ENCODE data around the gene SEZ6. TPM values are rescaled to one million over a fixed set of nuclear protein-coding genes. Genes with fewer than 3 reads are reported as not detected.

The SEZ6 gene
- total RNA-seq, 2 donors from 2014 or later, result not detected

GRCh38 chr17:29042026-29042678, 36.3 kb upstream of the SEZ6 start:
- TF ChIP-seq CTCF (IDR thresholded peaks at IDR 0.05) (no peak), POLR2A (IDR thresholded peaks at IDR 0.05) (no peak)
- Histone ChIP-seq H3K36me3 (replicated peaks in 1 of 2; ENCODE audit: insufficient read depth in 1 of 2, low read depth in 2 of 2) (no peaks in the 10 kb centered on the region), H3K27ac (peak overlapping the region in 1 of 4 donors; percentile 64), H3K27me3 (no peaks in the 10 kb centered on the region), H3K4me3 (no peak overlapping the region), H3K4me1 (peaks cover 11% of the 10 kb centered on the region), H3K9me3 (no peaks in the 10 kb centered on the region)
- ATAC-seq, result no peak
- 74 to 79% methylated on average over 11 of the region's 11 CpGs for WGBS, 2 donors
- DNase-seq, result no peak
- intact Hi-C loops (cut with DNase I), result no loop called here

- WGBS, 2 donors, result 83 to 86% methylated on average over 6 of the region's 6 CpGs
- no peaks in the 10 kb centered on the region for H3K9me3 ChIP-seq
Measured at GRCh38 chr17:29041571-29041970, 35.7 kb upstream of the SEZ6 start.

DNA sequence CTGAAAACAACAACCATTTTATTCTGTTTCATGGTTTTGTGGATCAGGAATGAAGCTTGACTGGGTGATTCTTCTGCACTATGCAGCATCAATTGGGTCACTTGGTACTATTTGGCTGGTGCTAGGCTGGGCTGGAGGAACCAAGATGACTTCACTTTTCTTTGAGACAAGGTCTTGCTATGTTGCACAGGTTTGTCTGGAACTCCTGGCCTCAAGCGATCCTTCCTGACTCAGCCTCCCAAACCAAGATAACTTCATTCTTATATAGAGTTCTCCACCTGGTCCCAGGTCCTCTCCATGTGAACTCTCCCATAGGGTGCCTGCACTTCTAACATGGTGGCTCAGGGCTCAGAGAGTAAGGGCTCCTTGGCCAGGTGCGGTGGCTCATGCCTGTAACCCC, 35.3 kb upstream of the SEZ6 start:
- H3K27me3 ChIP-seq, result no peaks in the 10 kb centered on the region
- no peak overlapping the region for H3K27ac ChIP-seq
- WGBS, 2 donors, result 94 to 97% methylated on average over 2 of the region's 2 CpGs
- intact Hi-C loops (cut with DNase I), result no loop called here
- ATAC-seq, result no peak
- no peak for DNase-seq
- TF ChIP-seq CTCF (IDR thresholded peaks at IDR 0.05) (no peak), POLR2A (IDR thresholded peaks at IDR 0.05) (no peak)
- H3K36me3 ChIP-seq (replicated peaks in 1 of 2; ENCODE audit: insufficient read depth in 1 of 2, low read depth in 2 of 2), result no peaks in the 10 kb centered on the region
- H3K4me3 ChIP-seq, result no peak overlapping the region
- H3K4me1 ChIP-seq, result peaks cover 11% of the 10 kb centered on the region
- no peaks in the 10 kb centered on the region for H3K9me3 ChIP-seq

More at GRCh38 chr17:29041571-29041970, 35.7 kb upstream of the SEZ6 start:
- TF ChIP-seq CTCF (IDR thresholded peaks at IDR 0.05) (no peak), POLR2A (IDR thresholded peaks at IDR 0.05) (no peak)
- Histone ChIP-seq H3K4me3 (no peak overlapping the region), H3K4me1 (peaks cover 11% of the 10 kb centered on the region), H3K27me3 (no peaks in the 10 kb centered on the region), H3K36me3 (replicated peaks in 1 of 2; ENCODE audit: insufficient read depth in 1 of 2, low read depth in 2 of 2) (no peaks in the 10 kb centered on the region), H3K27ac (no peak overlapping the region)
- intact Hi-C loops (cut with DNase I), result no loop called here
- ATAC-seq (no peak), DNase-seq (no peak)

- TF ChIP-seq CTCF (IDR thresholded peaks at IDR 0.05), result no peak
- TF ChIP-seq POLR2A (IDR thresholded peaks at IDR 0.05), result no peak
- Histone ChIP-seq H3K36me3 (replicated peaks in 1 of 2; ENCODE audit: insufficient read depth in 1 of 2, low read depth in 2 of 2) (no peaks in the 10 kb centered on the region), H3K4me3 (no peak overlapping the region), H3K4me1 (peaks cover 11% of the 10 kb centered on the region), H3K27ac (no peak overlapping the region), H3K27me3 (no peaks in the 10 kb centered on the region), H3K9me3 (no peaks in the 10 kb centered on the region)
- ATAC-seq (no peak), DNase-seq (no peak)
- intact Hi-C loops (cut with DNase I), result no loop called here
- WGBS, 2 donors, result 85 to 90% methylated on average over 12 to 13 of the region's 13 CpGs
Measured at GRCh38 chr17:29039764-29040598, 34.1 kb upstream of the SEZ6 start.
